GM12864 (cell line): ENCODE data around the gene SMARCD3.
A peak's percentile ranks its signal among the peaks of the same experiment; 100 is the strongest.

Source experiments
- DNase-seq: peaks from one replicate; pipeline ENCODE4 v3.0.0-alpha.2; 2011; ENCODE audit warnings: low read depth
- H3K4me3 ChIP-seq: 2 replicates; pipeline ENCODE4 v1.5.1; 2011; ENCODE audit warnings: mild to moderate bottlenecking, low read depth, low read length, control low read depth
- TF ChIP-seq, protein P1 (sequence below): IDR thresholded peaks from 2 replicates; pipeline ENCODE4 v1.5.1; 2011; ENCODE audit warnings: low read depth, mild to moderate bottlenecking, moderate library complexity, low read length, control low read depth, inconsistent platforms; ENCODE audit errors: missing control alignments

Gene SMARCD3

DNA sequence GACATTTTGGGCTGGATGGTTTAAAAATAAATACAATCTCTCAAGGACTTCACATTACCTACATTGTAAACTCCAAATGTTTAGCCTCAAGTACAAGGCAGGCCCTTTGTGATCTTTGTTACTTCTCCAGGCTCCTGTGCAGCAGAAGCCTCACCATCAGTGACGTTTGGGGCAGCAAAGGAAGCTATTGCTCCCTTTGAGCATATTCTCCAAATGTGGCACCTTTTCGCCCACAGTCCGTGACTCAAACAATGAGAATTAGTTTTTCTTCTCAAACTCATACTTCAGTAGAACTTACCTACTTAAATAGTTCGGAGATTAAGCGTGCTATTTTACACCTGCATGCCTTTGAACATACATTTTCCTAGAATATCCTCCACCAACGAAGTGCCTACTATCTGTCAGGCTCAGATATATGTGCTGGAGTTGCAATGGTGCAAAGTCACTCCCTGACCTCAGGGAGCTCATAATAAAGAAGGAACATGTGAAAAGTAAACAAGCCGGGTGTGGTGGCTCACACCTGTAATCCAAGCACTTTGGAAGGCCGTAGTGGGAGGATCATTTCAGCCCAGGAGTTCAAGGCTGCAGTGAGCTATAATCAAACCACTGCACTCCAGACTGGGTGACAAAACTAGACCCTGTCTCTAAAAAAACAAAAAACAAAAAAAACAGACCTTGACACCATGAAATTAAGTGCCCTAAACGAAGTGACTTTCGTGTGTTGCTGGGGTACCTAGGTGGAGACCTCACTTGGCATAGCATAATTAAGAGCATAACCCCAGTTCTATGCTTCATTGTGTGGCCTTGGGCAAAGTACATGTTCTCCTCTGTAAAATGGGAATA, 20.2 kb downstream of the SMARCD3 start:
- TF ChIP-seq, protein P1, sequence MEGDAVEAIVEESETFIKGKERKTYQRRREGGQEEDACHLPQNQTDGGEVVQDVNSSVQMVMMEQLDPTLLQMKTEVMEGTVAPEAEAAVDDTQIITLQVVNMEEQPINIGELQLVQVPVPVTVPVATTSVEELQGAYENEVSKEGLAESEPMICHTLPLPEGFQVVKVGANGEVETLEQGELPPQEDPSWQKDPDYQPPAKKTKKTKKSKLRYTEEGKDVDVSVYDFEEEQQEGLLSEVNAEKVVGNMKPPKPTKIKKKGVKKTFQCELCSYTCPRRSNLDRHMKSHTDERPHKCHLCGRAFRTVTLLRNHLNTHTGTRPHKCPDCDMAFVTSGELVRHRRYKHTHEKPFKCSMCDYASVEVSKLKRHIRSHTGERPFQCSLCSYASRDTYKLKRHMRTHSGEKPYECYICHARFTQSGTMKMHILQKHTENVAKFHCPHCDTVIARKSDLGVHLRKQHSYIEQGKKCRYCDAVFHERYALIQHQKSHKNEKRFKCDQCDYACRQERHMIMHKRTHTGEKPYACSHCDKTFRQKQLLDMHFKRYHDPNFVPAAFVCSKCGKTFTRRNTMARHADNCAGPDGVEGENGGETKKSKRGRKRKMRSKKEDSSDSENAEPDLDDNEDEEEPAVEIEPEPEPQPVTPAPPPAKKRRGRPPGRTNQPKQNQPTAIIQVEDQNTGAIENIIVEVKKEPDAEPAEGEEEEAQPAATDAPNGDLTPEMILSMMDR = no peak
- DNase-seq = no peak
- peak overlapping the region; percentile 97; the same call in 1 of the 2 replicates for H3K4me3 ChIP-seq

DNA sequence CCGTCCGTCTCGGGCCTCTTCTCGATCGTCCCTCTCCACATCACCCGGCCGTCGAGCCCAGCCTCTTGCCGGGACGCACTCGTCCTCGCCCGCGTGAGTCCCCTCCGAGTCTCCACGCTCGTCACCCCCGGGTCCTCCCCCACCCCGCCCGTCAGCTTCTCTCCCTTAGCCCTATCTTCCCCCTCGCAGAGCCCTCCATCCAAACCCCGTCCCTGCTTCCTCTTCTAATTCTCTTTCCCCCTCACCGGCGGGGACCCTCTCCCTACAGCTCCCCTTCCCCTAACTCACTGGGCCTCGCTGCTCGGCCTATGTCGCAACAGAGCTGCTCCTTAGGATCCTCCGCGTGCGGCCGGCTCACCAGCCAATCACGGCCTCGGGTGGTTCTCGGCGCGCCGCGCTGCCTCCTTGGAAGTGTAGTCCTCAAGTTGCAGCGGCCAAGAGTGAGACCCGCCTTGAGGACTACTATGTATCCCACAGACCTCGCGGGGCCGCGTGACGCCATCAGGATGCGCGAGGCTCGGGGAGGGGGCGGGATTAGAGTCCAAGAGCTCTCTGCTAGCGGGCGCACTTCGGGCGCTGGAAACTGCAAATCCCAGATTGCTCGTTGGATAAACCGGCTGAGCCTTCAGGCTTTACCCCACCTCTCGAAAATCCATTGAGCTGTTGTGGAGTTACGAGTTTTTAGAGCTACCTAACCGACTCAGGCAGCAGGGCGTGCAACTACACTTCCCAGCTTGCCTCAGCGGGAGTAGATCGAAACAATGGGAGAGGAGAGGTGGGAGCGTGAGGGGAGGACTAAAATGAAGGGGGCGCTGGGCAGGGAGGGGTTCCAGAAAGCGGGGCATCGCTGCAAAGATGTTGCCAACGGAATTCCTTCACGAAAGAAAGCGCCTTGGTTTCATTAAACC, 21.4 kb downstream of the SMARCD3 start, which contains the start of gene ABCF2:
TSS of gene ABCF2 (minus strand) at position 331 of the 908 bp plus-strand sequence. CDS start 747 bp downstream, outside the sequence.
- TF ChIP-seq, protein P1 = no peak
- DNase-seq = peak; percentile 91
- peak within 1 kb of the TSS; percentile 97 for H3K4me3 ChIP-seq

DNA sequence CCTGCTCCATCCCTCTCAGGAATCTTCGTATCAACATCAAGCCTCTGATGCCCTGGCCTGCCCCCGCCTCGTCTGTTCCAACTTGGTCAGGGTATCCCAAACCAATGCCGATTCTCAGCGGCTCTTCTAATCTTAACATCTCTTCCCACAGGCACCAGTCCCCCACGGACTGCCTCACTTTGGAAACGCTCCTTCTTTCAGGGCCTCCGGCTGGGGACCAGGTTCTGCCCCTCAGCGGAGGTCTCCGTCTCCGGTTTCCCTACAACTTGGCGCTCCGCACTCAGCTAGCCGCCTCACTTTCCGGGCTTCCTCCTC, 22.0 kb downstream of the SMARCD3 start:
- peak overlapping the region; percentile 97 for H3K4me3 ChIP-seq
- DNase-seq = no peak
- TF ChIP-seq, protein P1 = no peak

DNA sequence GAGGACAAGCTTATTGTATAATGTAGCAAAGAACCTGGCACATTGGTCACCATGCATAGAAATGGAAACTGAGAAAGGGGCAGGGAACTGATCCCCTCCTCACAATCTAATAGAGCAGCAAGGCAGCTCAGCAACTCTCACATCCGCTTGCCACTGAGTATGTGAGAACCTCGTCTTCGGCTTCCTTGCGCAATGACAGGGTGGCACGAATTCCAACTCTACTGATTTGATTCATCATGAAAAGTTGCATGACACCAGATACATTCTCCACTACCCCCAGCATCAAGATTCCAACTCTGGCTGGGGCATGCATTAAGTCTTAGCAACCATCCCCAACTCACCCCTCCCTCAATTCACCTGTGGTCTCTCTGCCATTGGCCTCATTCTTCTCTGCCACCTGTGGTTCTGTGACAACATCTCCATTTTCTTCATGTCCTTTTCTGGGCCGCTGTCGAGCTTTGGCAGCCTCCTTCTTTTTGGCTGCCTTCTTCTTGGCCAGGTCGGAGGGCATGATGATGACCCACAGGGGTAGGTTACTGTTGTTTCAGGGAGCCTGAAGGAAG, 22.5 kb downstream of the SMARCD3 start:
- DNase-seq = no peak
- H3K4me3 ChIP-seq = peak overlapping the region; percentile 97
- TF ChIP-seq, protein P1 = no peak

DNA sequence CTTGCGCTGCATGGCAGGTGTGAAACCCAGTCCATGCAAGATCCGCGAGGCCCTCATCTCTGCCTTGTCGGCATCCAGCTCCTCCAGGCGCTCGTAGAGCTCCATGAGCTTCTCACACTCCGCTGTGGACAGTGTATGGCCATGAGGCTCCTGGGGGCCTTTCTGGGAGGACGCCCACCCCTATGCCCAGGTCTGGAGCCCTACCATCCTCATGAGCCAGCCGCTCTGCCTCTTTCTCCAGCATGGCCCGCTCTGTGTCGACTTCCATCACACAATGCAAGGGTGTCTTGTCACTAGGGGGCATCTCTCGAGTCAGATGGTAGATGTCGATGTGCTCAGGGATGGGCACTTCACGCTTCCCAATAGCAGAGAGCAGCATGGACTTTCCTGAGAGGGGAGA, 24.8 kb downstream of the SMARCD3 start:
- no peak for DNase-seq
- H3K4me3 ChIP-seq = no peak overlapping the region
- TF ChIP-seq, protein P1 = no peak

DNA sequence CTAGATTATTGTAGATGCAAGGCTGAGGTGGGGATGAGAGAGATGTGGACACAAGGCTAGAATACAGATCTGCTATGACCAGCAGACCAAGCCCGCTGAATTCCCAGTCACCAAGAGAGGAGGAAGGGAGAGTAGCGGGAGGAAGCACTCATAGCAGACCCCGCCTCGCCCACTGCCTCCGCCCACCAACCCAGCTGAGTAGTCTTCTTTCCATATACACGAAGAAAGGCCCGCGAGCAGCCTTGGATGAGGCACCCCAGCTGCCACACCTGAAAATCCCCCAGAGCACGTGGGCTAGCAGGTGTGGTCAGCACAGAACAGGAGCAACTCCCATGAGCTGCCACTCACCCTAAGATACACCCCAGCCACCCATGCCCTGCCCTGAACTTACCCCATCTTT, 30.3 kb downstream of the SMARCD3 start:
- TF ChIP-seq, protein P1 = no peak
- H3K4me3 ChIP-seq = no peak overlapping the region
- DNase-seq = no peak
